Stimulated activated CD4-positive, alpha-beta T cell treated with anti-CD3 and anti-CD28 coated beads, Interleukin-1b, Interleukin-23, amount 100 ng/mL, for 48 hours (primary cell): Measurements from ENCODE around the gene CNP.
A peak's percentile ranks its signal among the peaks of the same experiment; 100 is the strongest.
"Not testable (repeated sequence)": the region's sequence is repeated elsewhere in the genome, so short reads cannot be mapped to it uniquely, and the experiment has no call there.

Experiments used
- DNase-seq: peaks from one replicate; pipeline ENCODE4 v3.0.0-alpha.2; 2020

The CNP gene

GRCh38 chr17:41966463-41967140, at the start of gene CNP:
CNP (plus strand) TSS chr17:41966795; CDS start chr17:41966885, 90 bp downstream.
- peak; percentile 90 for DNase-seq

- no peak for DNase-seq
Measured at GRCh38 chr17:41917192-41917591, 49.4 kb upstream of the CNP start.

GRCh38 chr17:41917679-41918313, 48.8 kb upstream of the CNP start:
- DNase-seq = peak; percentile 35

GRCh38 chr17:41918314-41919164, 48.1 kb upstream of the CNP start, which contains the start of gene ACLY:
ACLY (minus strand) TSS chr17:41918951; CDS start chr17:41913873, 5,078 bp downstream.
- DNase-seq = peak; percentile 97

DNA sequence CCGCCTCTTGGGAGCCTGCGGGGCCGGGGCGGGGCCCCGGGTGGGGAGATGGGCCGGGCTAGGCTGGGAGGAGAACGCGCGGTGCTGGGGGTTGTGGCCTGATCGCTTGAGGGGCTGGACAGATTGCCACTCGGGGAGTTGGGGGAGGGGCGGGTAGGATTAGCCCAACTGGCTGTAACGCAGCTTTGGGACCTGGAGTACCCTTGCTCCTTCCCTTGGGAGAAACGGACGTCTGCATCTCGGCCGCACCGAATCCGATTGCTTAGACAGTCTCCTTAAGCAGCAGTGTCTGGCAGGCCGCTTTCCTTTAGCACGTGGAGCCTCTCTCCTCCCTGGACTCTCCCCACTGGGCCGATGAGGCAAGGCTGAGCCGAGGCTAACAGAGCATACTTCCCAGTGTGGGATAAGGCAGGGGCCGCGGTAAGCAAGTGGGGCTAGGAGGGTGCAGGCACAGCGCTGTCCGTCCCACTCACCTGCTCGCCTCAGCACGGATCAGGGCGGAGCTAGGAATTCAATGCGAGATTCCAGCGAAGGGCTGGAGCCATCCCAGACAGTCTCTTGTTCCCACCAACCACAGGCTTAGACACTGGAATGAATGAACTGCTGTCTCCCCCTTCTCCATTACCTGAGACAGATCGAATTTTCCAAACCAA, 47.3 kb upstream of the CNP start:
- DNase-seq = no peak

- DNase-seq = no peak
Measured at GRCh38 chr17:41919840-41920579, 46.6 kb upstream of the CNP start.

DNA sequence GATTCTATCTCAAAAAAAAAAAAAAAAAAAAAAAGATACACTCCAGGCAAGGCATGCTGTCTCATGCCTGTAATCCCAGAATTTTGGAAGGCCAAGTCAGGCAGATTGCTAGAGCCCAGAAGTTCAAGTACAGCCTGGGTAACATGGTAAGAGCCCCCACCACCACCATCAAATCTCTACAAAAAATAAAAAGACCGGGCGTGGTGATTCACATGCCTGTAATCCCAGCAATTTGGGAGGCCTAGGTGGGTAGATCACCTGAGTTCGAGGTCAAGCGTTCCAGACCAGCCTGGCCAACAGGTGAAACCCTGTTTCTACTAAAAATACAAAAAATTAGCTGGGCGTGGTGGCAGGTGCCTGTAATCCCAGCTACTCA, 46.0 kb upstream of the CNP start:
- DNase-seq = no peak

DNA sequence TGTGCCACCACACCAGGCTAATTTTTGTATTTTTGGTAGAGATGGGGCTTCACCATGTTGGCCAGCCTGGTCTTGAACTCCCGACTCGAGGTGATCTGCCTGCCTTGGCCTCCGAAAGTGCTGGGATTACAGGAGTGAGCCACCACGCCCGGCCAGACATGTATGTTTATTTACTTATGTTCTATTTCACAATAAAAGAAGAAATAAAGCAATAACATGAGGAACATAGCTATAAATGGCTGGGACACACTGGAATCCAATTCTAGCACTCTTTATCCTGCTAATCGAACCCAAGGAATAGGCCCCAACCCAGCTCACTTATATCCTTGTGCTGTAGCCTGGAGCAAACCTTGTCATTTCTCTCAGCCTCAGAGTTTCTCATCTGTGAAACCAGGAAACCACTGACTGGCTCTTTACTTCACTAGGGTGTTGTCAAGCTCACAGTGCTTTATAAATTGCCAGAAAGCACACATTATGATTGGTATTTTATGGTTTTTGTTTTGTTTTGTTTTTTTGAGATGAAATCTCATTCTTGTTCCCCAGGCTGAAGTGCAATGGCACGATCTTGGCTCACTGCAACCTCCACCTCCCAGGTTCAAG, 40.5 kb upstream of the CNP start:
- no peak for DNase-seq

DNA sequence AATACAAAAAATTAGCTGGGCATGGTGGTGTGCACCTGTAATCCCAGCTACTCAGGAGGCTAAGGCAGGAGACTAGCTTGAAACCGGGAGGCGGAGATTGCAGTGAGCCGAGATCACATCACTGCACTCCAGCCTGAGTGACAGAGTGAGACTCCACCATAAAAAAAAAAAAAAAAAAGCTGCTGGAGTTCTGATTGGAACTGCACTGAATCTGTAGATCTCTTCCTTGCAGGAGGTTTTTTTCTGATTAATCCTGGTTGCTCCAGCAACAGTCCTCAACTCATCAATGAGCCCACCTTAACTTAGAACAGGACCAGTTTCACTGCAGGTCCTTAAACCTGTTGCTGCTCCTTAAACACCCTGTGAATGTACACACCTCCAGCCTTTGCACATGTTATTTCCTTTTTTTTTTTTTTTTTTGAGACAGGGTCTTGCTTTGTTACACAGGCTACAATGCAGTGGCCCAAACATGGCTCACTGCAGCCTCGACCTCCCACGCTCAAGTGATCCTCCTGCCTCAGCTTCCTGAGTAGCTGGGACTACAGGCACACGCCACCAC, 37.8 kb upstream of the CNP start:
- peak; percentile 17 for DNase-seq

DNA sequence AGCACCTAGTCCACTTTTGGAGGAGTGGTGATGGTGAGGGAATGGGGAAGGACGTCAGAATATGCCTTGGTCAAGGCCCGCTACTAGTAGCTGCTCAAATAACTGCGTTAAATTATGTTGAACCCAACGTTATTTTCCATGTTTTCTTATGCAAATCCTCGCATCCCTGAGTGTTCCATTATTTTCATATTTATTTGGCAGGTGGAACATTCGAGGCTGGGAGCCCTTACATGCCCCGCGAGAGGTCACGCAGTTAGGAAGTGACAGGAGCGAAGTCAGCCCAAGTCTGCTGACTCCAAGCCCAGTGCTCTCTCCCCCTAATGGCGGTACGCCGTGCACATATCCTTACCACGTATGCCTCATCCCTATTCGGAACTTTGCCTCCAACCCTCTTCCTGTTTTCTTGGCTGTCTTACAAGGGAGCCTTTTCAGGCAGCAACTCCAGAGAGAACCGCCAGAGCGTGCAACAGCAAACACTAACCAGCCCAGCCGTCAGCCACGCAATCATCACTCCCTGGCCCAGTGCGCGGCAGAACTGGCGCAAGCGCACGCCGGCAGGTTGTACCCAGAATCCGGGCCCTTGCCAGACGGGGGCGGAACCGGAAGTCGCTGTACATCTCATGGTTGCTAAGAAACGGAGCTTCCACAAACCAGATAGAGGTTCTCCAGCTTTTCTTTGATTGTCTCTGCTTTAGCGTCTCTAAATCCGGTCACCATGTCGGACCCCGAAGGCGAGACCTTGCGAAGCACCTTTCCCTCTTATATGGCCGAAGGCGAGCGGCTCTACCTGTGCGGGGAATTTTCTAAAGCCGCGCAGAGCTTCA, 36.4 kb upstream of the CNP start, which contains the start of gene ODAD4:
TSS of gene ODAD4 (plus strand) at position 609 of the 824 bp plus-strand sequence. CDS start at position 716, 107 bp downstream.
- DNase-seq = peak; percentile 96

- not testable (repeated sequence) for DNase-seq
Measured at GRCh38 chr17:41930833-41931156, 35.8 kb upstream of the CNP start.

DNA sequence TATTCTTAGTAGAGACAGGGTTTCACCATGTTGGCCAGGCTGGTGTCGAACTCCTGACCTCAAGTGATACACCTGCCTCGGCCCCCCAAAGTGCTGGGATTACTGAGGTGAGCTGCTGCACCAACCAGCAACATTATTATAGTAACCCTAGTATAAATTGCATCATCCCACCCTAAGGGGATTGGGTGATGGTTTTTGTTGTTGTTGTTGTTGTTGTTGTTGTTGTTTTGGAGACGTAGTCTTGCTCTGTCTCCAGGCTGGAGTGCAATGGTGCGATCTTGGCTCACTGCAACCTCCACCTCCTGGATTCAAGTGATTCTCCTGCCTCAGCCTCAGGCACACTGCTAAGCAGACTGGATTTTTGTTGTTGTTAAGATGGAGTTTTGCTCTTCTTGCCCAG, 34.9 kb upstream of the CNP start:
- DNase-seq = not testable (repeated sequence)

DNA sequence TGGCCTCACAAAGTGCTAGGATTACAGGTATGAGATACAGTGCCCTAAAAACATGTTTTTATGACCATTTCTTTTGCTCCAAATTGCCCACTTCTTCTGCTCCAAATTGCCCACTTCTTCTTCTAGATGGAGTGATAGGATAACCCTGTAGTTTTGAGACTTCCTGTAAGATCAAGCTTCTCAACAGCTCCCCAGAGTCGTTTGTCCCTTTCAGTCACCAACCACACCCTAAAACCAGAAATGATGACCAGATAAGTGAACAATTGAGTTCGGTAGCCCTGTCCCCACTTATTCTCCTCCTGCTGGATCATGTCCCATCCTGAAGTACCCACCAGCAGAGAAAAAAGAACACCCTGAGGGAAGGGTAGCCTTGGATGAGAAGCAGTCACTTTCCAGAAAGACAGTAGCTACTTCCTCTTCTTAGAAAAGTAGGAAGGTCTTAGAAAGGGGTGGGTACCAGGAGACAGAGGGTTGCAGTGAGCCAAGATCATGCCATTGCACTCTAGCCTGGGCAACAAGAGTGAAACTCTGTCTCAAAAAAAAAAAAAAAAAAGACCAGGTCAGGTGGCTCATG, 33.7 kb upstream of the CNP start:
- no peak for DNase-seq

GRCh38 chr17:41935641-41936040, 31.0 kb upstream of the CNP start:
- DNase-seq = no peak

- no peak for DNase-seq
Measured at GRCh38 chr17:41937970-41938954, 28.3 kb upstream of the CNP start.

GRCh38 chr17:41939044-41939692, 27.4 kb upstream of the CNP start:
- no peak for DNase-seq

DNA sequence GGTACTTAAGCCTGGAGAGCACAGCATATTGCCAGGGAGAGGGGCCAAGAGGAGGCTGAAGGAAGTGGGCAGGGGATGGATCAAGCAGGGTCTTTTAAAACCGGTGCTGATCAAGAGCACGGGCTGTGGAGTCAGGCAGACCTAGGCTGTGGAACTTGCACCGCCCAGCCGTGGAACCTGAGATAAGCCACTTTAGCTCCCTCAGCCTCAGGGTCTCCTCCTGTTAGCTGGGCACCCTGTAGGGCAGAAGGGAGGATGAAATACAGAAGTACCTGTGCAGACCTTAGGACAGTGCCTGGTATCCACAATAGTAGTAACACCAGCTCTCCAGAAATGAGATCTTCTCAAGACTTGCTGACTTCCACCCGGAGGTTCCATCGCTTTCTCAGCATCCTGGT, 26.9 kb upstream of the CNP start:
- DNase-seq = no peak

GRCh38 chr17:41941168-41941567, 25.4 kb upstream of the CNP start:
- DNase-seq = no peak
